HG03066 (cell line): ENCODE results near the gene ANKS1A.

ENCODE experiments used
- ATAC-seq: cut with Tn5 transposase; IDR thresholded peaks from one replicate; pipeline ENCODE4 v1.9.1; 2021; ENCODE audit warnings: low read depth; ENCODE audit not compliant: unreplicated experiment

Gene ANKS1A

GRCh38 chr6:35049156-35049735 is 160.2 kb downstream of the ANKS1A start:
- ATAC-seq = no peak

DNA sequence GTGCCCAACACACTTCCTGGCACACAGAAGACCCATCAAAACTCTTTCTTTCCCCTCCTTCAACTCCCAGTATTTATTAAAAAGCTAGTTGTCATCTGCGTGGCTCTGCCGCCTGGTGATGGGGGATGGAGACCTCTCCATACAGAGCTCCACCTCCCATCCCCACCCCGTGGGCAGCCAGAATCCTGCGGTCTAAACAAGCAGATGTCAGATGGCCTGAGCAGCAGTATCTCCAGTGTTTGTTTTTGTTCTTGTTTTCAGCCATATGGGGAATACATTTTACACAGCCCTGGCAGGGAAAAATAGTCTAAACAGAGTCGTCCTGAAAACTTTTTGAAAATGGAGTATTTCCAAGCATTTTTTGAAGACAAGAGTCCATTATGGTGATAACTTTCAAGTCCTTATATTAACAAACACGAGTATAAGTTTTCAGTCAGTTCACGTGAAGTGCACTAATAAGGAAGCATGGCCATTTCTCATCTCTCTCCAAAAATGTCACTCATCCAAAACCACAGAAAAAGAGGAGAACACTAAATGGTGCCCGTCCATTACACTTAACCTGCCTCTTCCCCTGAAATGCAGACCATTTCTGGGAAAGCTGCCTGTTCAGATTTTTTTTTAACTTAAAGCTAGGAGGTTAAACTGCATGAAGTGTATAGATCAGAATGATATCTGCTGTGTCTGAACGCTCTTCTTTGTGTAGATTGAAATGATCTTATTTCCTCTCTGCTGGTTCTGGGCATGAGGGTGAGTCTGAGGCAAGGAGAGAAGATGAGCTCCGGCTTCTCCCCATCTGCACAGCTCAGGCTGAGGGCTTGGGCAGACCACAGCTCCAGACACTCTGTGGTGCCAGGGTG is 161.1 kb downstream of the ANKS1A start:
- ATAC-seq = no peak

DNA sequence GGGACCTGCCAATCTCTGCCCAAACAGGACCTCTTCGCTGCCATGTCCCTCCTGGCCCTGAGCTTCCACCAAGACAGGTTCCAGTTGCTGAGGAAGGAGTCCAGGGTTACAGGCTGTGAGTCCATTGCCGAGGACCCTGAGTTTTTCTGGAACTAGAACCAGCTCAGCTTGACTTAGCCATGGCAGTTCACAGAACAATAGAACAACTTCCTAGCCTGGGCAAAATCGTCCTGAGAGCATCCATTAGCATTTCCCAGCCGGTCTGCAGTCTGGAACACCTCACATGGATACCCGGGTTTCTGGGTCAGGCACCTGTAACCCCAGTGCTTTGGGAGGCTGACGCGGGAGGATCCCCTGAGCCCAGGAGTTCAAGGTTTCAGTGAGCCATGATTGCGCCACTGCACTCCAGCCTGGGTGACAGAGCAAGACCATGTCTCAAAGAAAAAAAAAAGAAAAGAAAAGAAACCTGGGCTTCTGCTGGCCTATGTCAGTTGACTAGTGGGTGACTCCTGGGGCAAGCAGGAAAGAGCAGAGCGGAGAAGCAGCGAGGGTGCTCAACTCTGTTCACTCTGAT is 161.8 kb downstream of the ANKS1A start:
- no peak for ATAC-seq

GRCh38 chr6:35051396-35051795 is 162.3 kb downstream of the ANKS1A start:
- ATAC-seq = no peak

GRCh38 chr6:35051997-35052583 is 163.0 kb downstream of the ANKS1A start:
- no peak for ATAC-seq

- no peak for ATAC-seq
Measured at GRCh38 chr6:35052694-35053565, 163.9 kb downstream of the ANKS1A start.

GRCh38 chr6:35053701-35054100 is 164.6 kb downstream of the ANKS1A start:
- ATAC-seq = no peak

- no peak for ATAC-seq
Measured at GRCh38 chr6:35054106-35054742, 165.2 kb downstream of the ANKS1A start.

DNA sequence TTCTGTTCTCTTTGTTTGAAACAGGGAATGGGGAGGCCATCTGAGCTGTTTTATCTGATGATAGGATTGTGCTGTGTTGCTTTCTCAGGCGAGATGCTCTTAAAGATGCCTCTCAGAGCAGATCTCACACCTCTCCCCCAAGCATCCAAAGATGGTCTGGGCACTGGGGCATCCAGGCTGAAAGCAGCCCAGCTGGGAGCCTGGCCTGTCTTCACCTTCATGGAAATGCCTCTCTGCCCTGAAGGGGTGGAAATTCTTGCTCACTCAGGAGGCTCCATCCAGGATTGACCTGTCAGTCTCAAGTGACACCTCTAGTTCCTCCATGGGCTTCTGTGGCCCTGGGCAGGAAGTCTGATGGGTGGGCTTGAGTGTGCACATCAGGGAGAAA is 165.7 kb downstream of the ANKS1A start:
- ATAC-seq = no peak

- ATAC-seq = no peak
Measured at GRCh38 chr6:35055891-35056290, 166.8 kb downstream of the ANKS1A start.

DNA sequence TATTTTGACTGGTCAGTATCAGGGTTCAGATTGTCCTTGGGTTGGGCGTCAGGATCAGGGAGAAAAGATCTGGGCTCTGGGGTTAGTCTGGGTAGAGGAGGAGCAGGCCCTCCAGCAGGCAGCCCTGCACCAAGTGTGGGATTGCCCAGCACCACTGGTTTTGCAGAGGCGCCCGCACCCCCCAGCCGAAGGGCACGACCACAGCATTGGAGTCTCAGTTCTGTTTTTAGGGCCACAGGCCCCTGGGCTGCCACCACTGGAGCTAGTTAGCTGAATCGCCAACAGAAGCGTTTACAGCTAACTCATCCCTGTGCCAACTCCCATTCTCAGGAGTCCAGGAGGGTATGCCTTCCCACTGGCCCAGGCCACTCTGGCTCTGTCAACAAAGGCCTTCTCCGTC is 167.9 kb downstream of the ANKS1A start:
- ATAC-seq = no peak

DNA sequence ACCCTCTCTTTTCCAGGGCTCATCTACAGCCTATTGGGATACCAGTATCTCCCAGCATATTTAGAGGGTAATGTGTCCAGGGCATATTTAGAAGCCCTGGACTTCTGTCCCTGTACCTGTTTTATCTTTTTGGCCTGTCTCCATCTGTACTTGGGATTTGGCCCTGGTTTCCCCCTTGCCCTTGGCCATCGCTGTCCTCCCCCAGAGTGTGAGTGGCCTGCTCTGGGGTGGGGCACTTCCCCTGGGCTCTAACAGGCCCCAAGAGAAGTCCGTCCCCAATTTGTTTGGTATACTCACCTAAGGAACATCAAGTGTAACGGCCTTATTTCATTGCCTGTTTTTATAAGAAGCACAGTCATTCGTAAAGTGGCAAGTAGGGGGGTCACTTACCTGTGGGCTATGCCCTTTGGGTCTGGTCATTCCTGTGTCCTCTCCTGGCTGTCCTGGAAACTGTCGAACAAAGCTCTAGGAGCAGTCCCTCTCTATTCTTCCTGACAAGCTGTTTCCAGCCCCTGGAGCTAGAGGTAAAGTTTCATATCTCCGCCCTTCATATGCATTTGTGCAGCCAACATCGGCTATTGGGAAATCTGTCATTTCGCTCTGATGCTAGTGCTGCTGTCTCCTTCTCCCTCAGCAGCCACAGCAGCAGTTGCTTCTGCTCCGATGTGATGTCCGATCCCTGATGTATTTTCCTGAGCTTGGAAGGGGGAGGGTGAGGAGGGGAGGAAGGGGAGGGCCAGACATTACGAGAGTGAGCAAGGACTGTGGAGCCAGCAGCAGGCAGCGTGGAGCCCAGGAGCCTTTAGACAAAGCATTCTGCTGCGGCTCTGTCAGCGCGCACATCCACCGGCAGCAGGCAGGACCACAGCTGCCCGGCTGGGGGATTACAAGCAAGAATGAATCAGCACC is 168.6 kb downstream of the ANKS1A start:
- ATAC-seq = no peak

DNA sequence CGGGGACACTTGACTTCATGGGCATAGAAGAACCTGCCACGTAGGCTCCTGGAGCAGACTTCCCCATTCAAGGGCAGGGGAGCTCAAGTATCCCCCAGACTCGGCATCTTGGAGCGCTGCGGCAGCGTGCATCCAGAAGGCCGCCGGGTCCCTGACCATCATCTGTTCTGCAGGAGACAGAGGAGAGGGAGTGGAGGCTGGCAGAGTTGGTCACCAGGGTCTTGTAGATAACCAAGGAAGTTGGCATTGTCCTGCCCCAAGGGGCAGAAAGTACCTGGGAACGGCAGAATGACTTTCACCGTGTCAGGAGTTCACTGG is 169.3 kb downstream of the ANKS1A start:
- ATAC-seq = no peak

- ATAC-seq = no peak
Measured at GRCh38 chr6:35058865-35059522, 169.9 kb downstream of the ANKS1A start.

DNA sequence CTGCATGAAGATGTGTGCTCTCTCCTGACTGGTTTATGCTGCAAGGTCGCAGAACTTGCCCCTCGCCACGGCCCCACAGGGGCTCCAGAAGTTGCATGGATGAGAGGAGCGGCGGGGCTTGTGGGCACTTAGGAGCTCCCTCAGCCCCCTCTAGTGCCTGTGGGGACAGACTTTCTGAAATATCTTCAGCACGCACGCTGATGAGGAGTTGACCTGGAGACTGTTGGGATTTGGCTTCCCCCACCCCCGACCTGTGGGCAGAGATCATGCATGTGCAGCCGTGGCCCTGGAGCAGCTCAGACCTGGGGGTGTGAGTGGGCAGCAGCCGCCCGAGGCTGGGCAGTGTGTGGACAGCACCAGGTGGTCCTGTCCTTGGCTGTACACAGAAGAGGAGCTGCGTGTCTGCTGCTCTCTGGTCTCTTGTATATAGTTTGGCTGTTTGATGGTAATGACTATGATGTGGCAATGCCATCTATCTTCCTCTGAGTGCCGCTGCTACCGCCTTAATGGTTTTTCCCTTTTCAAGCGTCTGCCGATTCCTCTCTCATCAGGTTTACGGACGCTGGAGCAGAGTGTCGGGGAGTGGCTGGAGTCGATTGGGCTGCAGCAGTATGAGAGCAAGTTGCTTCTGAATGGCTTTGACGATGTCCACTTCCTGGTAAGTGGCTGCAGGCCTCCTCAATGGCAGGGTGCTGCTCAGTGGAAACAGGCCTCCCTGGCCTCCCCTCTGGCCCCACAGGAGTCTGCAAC is 170.7 kb downstream of the ANKS1A start:
- no peak for ATAC-seq

DNA sequence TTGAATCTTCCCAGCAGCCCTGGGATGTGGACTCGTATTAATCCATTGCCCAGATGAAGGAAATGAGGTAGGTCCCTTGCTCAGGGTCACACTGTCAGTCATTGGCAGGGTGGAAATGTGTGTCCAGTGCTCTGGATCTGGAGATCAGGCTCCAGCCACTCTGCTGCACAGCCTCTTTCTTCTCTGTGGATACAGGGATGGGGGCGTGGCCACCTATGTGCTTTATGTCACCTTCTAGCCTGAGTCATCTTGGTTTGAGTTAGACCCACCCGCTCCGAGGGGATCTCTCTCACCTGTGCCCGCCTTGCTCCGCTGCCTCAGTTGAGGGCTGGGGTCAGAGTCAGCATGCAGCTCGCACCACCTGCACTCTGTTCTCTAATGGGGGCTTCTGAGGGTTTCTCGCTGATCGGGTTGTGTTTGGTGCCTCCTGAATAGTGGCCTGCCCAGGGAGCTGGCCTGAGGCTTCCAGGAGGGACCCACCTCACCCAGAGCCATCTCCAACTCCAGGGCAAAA is 172.1 kb downstream of the ANKS1A start:
- no peak for ATAC-seq

GRCh38 chr6:35061651-35062410 is 172.8 kb downstream of the ANKS1A start:
- no peak for ATAC-seq
